ENCODE data around the gene SLC2A4.

SLC2A4 gene

DNA sequence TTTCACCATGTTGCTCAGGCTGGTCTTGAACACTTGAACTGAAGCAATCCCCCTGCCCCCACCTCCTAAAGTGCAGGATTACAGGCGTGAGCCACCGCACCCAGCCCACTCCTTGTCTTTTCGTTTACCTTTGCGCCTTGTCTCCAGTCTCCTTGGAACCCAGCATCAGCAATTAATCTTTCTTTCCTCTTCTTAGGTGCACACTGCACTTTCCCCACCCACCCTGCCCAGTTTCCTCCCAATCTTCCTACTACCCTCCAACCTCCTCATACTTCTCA is 17.8 kb upstream of the SLC2A4 start:
- no peak for TF ChIP-seq Cebpa-rat (IDR thresholded peaks at IDR 0.05)
- Histone ChIP-seq H3K9ac (no peak overlapping the region), H3K36me3 (peaks cover 17% of the 10 kb centered on the region), H3K4me2 (no peak overlapping the region), H3K4me1 (peaks cover 29% of the 10 kb centered on the region), H3K27me3 (peaks cover 63% of the 10 kb centered on the region), H3K27ac (no peak overlapping the region), H3K4me3 (no peak overlapping the region), H3K9me3 (no peaks in the 10 kb centered on the region), H4K20me1 (peaks cover 49% of the 10 kb centered on the region)

- no peak overlapping the region for H3K4me3 ChIP-seq
Observed at GRCh38 chr17:7266784-7267183, 14.7 kb upstream of the SLC2A4 start.

GRCh38 chr17:7279448-7279847 is 2.1 kb upstream of the SLC2A4 start:
- TF ChIP-seq Cebpa-rat (IDR thresholded peaks at IDR 0.05), result no peak
- H4K20me1 ChIP-seq, result peaks cover 6% of the 10 kb centered on the region; the same call in 1 of the 2 replicates
- peaks cover 10% of the 10 kb centered on the region for H3K27me3 ChIP-seq

More at GRCh38 chr17:7266784-7267183, 14.7 kb upstream of the SLC2A4 start:
- no peak overlapping the region for H3K9ac ChIP-seq
- peaks cover 33% of the 10 kb centered on the region for H3K27me3 ChIP-seq
- no peak overlapping the region for H3K4me2 ChIP-seq
- H3K4me1 ChIP-seq, result peaks cover 16% of the 10 kb centered on the region
- H3K9me3 ChIP-seq, result no peaks in the 10 kb centered on the region
- TF ChIP-seq Cebpa-rat (IDR thresholded peaks at IDR 0.05), result no peak
- no peak overlapping the region for H3K27ac ChIP-seq
- H4K20me1 ChIP-seq, result peaks cover 19% of the 10 kb centered on the region; the same call in 1 of the 2 replicates
- no peaks in the 10 kb centered on the region for H3K36me3 ChIP-seq

GRCh38 chr17:7280519-7281073 is 922 bp upstream of the SLC2A4 start:
- Histone ChIP-seq H3K27me3 (peaks cover 10% of the 10 kb centered on the region), H3K4me1 (peaks cover 23% of the 10 kb centered on the region), H3K9me3 (no peaks in the 10 kb centered on the region), H4K20me1 (peaks cover 6% of the 10 kb centered on the region; the same call in 1 of the 2 replicates), H3K4me2 (peak overlapping the region; percentile 100), H3K4me3 (peak overlapping the region; percentile 68), H3K9ac (peak overlapping the region; percentile 76), H3K36me3 (no peaks in the 10 kb centered on the region), H3K27ac (peak overlapping the region; percentile 68; the same call in 1 of the 2 replicates)
- TF ChIP-seq Cebpa-rat (IDR thresholded peaks at IDR 0.05), result no peak

More at GRCh38 chr17:7279448-7279847, 2.1 kb upstream of the SLC2A4 start:
- Histone ChIP-seq H3K4me2 (no peak overlapping the region), H3K36me3 (no peaks in the 10 kb centered on the region), H3K4me3 (no peak overlapping the region), H3K27ac (no peak overlapping the region), H3K4me1 (peaks cover 23% of the 10 kb centered on the region), H3K9ac (no peak overlapping the region), H3K9me3 (no peaks in the 10 kb centered on the region)

- Histone ChIP-seq H4K20me1 (peaks cover 6% of the 10 kb centered on the region; the same call in 1 of the 2 replicates), H3K4me1 (peaks cover 34% of the 10 kb centered on the region), H3K4me3 (peak overlapping the region; percentile 68), H3K36me3 (no peaks in the 10 kb centered on the region), H3K27me3 (peaks cover 10% of the 10 kb centered on the region), H3K27ac (peak overlapping the region; percentile 46; the same call in 1 of the 2 replicates), H3K4me2 (peak overlapping the region; percentile 100), H3K9ac (peak overlapping the region; percentile 76), H3K9me3 (no peaks in the 10 kb centered on the region)
- TF ChIP-seq Cebpa-rat (IDR thresholded peaks at IDR 0.05), result no peak
Observed at GRCh38 chr17:7281953-7282751, 634 bp downstream of the SLC2A4 start.

DNA sequence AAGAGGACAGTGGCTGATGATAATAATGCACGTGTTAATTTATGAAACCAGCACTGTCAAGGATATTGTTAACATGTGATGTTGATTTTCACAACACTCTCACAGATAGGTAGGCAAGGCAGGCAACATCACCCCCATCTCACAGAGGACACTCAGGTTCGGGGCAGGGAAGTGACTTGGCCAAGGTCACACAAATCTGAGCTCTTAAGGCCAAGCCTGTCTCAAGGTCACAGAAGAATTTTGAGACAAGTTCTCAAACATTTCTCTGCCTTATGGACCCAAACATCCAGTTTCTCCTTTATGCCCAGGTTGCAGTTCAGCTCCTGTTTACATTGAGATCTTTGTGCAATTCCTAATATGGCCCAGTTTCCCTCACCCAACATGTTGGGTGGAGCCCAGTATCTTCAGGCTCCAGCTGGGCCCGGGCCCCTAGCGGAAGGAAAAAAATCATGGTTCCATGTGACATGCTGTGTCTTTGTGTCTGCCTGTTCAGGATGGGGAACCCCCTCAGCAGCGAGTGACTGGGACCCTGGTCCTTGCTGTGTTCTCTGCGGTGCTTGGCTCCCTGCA is 1.3 kb downstream of the SLC2A4 start:
- H3K9ac ChIP-seq, result peak overlapping the region; percentile 76; the same call in 1 of the 2 replicates
- H3K27ac ChIP-seq, result no peak overlapping the region
- peak overlapping the region; percentile 68 for H3K4me3 ChIP-seq
- no peak for TF ChIP-seq Cebpa-rat (IDR thresholded peaks at IDR 0.05)
- peak overlapping the region; percentile 100 for H3K4me2 ChIP-seq
- no peaks in the 10 kb centered on the region for H3K36me3 ChIP-seq
- peaks cover 6% of the 10 kb centered on the region; the same call in 1 of the 2 replicates for H4K20me1 ChIP-seq
- peaks cover 10% of the 10 kb centered on the region for H3K27me3 ChIP-seq
- H3K4me1 ChIP-seq, result peaks cover 34% of the 10 kb centered on the region
- H3K9me3 ChIP-seq, result no peaks in the 10 kb centered on the region

DNA sequence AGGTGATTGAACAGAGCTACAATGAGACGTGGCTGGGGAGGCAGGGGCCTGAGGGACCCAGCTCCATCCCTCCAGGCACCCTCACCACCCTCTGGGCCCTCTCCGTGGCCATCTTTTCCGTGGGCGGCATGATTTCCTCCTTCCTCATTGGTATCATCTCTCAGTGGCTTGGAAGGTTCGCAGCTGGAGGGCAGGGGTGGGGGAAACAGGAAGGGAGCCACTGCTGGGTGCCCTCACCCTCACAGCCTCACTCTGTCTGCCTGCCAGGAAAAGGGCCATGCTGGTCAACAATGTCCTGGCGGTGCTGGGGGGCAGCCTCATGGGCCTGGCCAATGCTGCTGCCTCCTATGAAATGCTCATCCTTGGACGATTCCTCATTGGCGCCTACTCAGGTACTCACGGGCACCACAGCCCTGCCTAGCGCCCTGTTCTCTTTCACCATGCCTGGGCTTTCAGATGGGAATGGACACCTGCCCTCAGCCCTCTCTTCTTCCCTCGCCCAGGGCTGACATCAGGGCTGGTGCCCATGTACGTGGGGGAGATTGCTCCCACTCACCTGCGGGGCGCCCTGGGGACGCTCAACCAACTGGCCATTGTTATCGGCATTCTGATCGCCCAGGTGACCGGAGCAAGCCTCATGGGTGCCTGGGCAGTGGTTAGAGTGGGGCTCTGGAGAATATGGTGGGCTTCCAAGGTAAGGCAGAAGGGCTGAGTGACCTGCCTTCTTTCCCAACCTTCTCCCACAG is 2.1 kb downstream of the SLC2A4 start:
- Histone ChIP-seq H4K20me1 (peaks cover 6% of the 10 kb centered on the region; the same call in 1 of the 2 replicates), H3K9ac (no peak overlapping the region), H3K27me3 (peaks cover 10% of the 10 kb centered on the region), H3K27ac (no peak overlapping the region), H3K4me3 (no peak overlapping the region), H3K9me3 (no peaks in the 10 kb centered on the region), H3K36me3 (no peaks in the 10 kb centered on the region), H3K4me1 (peaks cover 34% of the 10 kb centered on the region), H3K4me2 (peak overlapping the region; percentile 100)
- no peak for TF ChIP-seq Cebpa-rat (IDR thresholded peaks at IDR 0.05)

- no peak for TF ChIP-seq Cebpa-rat (IDR thresholded peaks at IDR 0.05)
- Histone ChIP-seq H3K27ac (no peak overlapping the region), H3K27me3 (peaks cover 10% of the 10 kb centered on the region), H3K4me1 (peaks cover 34% of the 10 kb centered on the region), H3K9me3 (no peaks in the 10 kb centered on the region), H4K20me1 (peaks cover 6% of the 10 kb centered on the region; the same call in 1 of the 2 replicates), H3K36me3 (no peaks in the 10 kb centered on the region), H3K9ac (no peak overlapping the region), H3K4me3 (no peak overlapping the region), H3K4me2 (no peak overlapping the region)
Observed at GRCh38 chr17:7284911-7285310, 3.4 kb downstream of the SLC2A4 start.

GRCh38 chr17:7285679-7286078 is 4.2 kb downstream of the SLC2A4 start:
- no peaks in the 10 kb centered on the region for H3K36me3 ChIP-seq
- no peak for TF ChIP-seq Cebpa-rat (IDR thresholded peaks at IDR 0.05)
- no peak overlapping the region for H3K9ac ChIP-seq
- H3K27ac ChIP-seq, result no peak overlapping the region
- no peaks in the 10 kb centered on the region for H3K9me3 ChIP-seq
- H3K4me3 ChIP-seq, result no peak overlapping the region
- no peak overlapping the region for H3K4me2 ChIP-seq
- peaks cover 6% of the 10 kb centered on the region; the same call in 1 of the 2 replicates for H4K20me1 ChIP-seq
- peaks cover 34% of the 10 kb centered on the region for H3K4me1 ChIP-seq
- peaks cover 16% of the 10 kb centered on the region for H3K27me3 ChIP-seq

Measured in BLaER1 (cell line).